PFSK-1 (cell line): ENCODE results near the gene TMEM250.

ENCODE experiments used
- POLR2AphosphoS5 ChIP-seq: IDR thresholded peaks from 2 replicates; pipeline ENCODE4 v1.6.1; 2012; ENCODE audit warnings: low read depth, mild to moderate bottlenecking, control low read depth, low read length, moderate library complexity
- REST ChIP-seq, 2 experiments: IDR thresholded peaks; 2 replicates each; pipeline versions ENCODE4 v1.6.1 to v1.8.0; 2011 to 2012; ENCODE audit warnings: low read depth in 2 of 2, low read length in 2 of 2, control low read depth in 1 of 2, inconsistent platforms in 1 of 2, mild to moderate bottlenecking in 1 of 2, moderate library complexity in 1 of 2; ENCODE audit not compliant: insufficient read depth in 1 of 2
- TAF1 ChIP-seq: IDR thresholded peaks from 2 replicates; pipeline ENCODE4 v1.6.1; 2012; ENCODE audit warnings: low read length, control low read depth, borderline replicate concordance; ENCODE audit not compliant: insufficient read depth

GRCh38 chr9:136078024-136078423, 40.7 kb downstream of the TMEM250 start:
- TF ChIP-seq POLR2AphosphoS5 (no peak), TAF1 (no peak), REST (IDR thresholded peaks at IDR 0.05; ENCODE audit: insufficient read depth in 1 of 2, low read depth in 2 of 2, low read length in 2 of 2) (no peak)
